ENCODE measurements around the gene ATP8B4. TPM values are rescaled to one million over a fixed set of nuclear protein-coding genes. Genes with fewer than 3 reads are reported as not detected.

Gene ATP8B4
- total and polyA plus RNA-seq, 2 of the 8 experiments (the other 6 are each of a cell fraction or from before 2014, with no cell fraction given) = 0.17 to 0.24 TPM

DNA sequence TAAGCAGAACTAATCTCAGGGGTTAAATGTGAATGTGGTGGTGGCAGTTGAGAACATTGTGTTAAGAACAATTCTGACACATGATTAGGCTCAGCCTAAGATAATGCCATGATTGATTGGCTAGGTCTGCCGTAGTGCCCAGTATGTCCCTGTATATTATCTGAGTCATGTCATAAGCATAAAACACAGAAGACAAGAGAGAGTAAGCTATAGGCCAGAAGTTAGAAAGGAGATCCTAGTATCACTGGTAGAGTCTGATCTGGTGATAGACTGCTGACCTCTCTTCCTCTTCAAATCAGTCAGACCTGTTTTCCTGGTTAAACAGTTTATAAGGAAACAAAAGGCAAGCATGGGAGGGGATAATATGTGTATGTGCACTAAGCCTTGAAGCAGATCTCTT lies 30.1 kb upstream of the ATP8B4 start:
- CTCF ChIA-PET (ENCODE audit: partially characterized antibody) = interaction anchor here (0.7 to 2.0 kb wide), 8 partner anchors 11 to 924 kb away, joined by 3 to 9 read pairs (median 3); no protein-coding TSS in a partner anchor
- FAIRE-seq (no peak), DNase-seq (ENCODE audit: low read depth in 1 of 2, low spot score in 2 of 2) (no peak)
- Histone ChIP-seq H3K4me1 (replicated peaks in 1 of 4; ENCODE audit: control insufficient read depth in 3 of 4, insufficient read depth in 4 of 4, low read length in 3 of 4) (no peaks in the 10 kb centered on the region), H3K79me1 (ENCODE audit: low read depth, low read length) (no peaks in the 10 kb centered on the region), H3K36me3 (ENCODE audit: control insufficient read depth in 2 of 4, insufficient read depth in 4 of 4, low read length in 3 of 4) (no peaks in the 10 kb centered on the region), H3K79me2 (ENCODE audit: control insufficient read depth in 1 of 2, insufficient read depth in 2 of 2, low read length in 2 of 2) (no peaks in the 10 kb centered on the region), H3K56ac (replicated peaks; ENCODE audit: insufficient read length, low read depth, low read length) (no peak overlapping the region), H2BK120ac (replicated peaks; ENCODE audit: low read depth, low read length) (no peak overlapping the region), H3K23me2 (ENCODE audit: low read depth, low read length) (no peaks in the 10 kb centered on the region), H2BK15ac (ENCODE audit: low read length) (no peak overlapping the region), H3K14ac (ENCODE audit: insufficient read length) (no peak overlapping the region), H3K18ac (ENCODE audit: extremely low read depth, low read length) (no peak overlapping the region), H3K9me3 (ENCODE audit: insufficient read depth in 2 of 2, low read depth in 1 of 2, low read length in 1 of 2) (no peaks in the 10 kb centered on the region), H3K4me3 (ENCODE audit: extremely low read depth in 1 of 4, insufficient read depth in 2 of 4, low read depth in 3 of 4, low read length in 4 of 4) (no peak overlapping the region), H3K27me3 (replicated peaks in 1 of 4; ENCODE audit: control insufficient read depth in 3 of 4, extremely low read depth in 1 of 4, insufficient read depth in 3 of 4, low read length in 3 of 4) (no peaks in the 10 kb centered on the region), H2AFZ (ENCODE audit: low read length) (no peak overlapping the region), H4K5ac (ENCODE audit: insufficient read length, low read depth, low read length) (no peak overlapping the region), H3K23ac (ENCODE audit: insufficient read length) (no peak overlapping the region), H2BK5ac (ENCODE audit: low read depth, low read length) (no peak overlapping the region), H4K20me1 (replicated peaks in 1 of 2; ENCODE audit: control insufficient read depth in 1 of 2, insufficient read depth in 2 of 2, low read length in 2 of 2) (no peaks in the 10 kb centered on the region), H3K27ac (ENCODE audit: low read depth, low read length) (no peak overlapping the region), H4K91ac (replicated peaks; ENCODE audit: insufficient read length, low read length) (no peak overlapping the region), H3K4me2 (ENCODE audit: insufficient read depth in 1 of 2, low read depth in 2 of 2, low read length in 2 of 2) (no peak overlapping the region), H2AK5ac (ENCODE audit: low read depth, low read length) (no peak overlapping the region), H2BK12ac (ENCODE audit: low read depth, low read length) (no peak overlapping the region), H4K8ac (ENCODE audit: extremely low read depth, insufficient read depth, low read length) (no peak overlapping the region), H2BK20ac (ENCODE audit: low read length) (no peak overlapping the region), H3K4ac (replicated peaks; ENCODE audit: insufficient read length, low read depth, low read length) (no peak overlapping the region), H3K9ac (replicated peaks in 1 of 4; ENCODE audit: extremely low read depth in 1 of 4, low read depth in 3 of 4, low read length in 3 of 4) (no peak overlapping the region)
- POLR2A ChIA-PET (ENCODE audit: partially characterized antibody) = no interaction called here
- WGBS, 2 experiments (ENCODE audit: extremely low coverage in 1 of 2, insufficient coverage in 1 of 2, insufficient read length in 1 of 2, insufficient replicate concordance in 2 of 2, low coverage in 1 of 2, low lambda C conversion rate in 2 of 2, missing lambda C conversion rate in 1 of 2) = 87% methylated on average over 1 of the region's 1 CpG; no CpG with 5 or more reads in 1 of the 2 experiments
- TF ChIP-seq POU5F1 (IDR thresholded peaks at IDR 0.05; ENCODE audit: low read depth, low read length) = no peak
- TF ChIP-seq EZH2 (IDR thresholded peaks at IDR 0.05; ENCODE audit: low read depth, low read length, severe bottlenecking) = no peak
- TF ChIP-seq, protein P1, sequence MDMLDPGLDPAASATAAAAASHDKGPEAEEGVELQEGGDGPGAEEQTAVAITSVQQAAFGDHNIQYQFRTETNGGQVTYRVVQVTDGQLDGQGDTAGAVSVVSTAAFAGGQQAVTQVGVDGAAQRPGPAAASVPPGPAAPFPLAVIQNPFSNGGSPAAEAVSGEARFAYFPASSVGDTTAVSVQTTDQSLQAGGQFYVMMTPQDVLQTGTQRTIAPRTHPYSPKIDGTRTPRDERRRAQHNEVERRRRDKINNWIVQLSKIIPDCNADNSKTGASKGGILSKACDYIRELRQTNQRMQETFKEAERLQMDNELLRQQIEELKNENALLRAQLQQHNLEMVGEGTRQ (IDR thresholded peaks at IDR 0.05; ENCODE audit: low read length) = no peak
- TF ChIP-seq TBP (IDR thresholded peaks at IDR 0.05; ENCODE audit: low read depth, low read length) = no peak
- no peak for TF ChIP-seq RBBP5 (IDR thresholded peaks at IDR 0.05; ENCODE audit: borderline replicate concordance, low read depth, low read length)
- TF ChIP-seq RNF2 (IDR thresholded peaks at IDR 0.05; ENCODE audit: borderline replicate concordance, low read depth, low read length, missing control alignments, poor library complexity, severe bottlenecking) = no peak
- no peak for TF ChIP-seq TCF12 (IDR thresholded peaks at IDR 0.05; ENCODE audit: low read depth, low read length)
- TF ChIP-seq KDM4A (IDR thresholded peaks at IDR 0.05; ENCODE audit: low read depth, low read length, severe bottlenecking) = no peak
- TF ChIP-seq FOSL1 (IDR thresholded peaks at IDR 0.05; ENCODE audit: insufficient read depth, low read depth, low read length) = no peak
- TF ChIP-seq GTF2F1 (IDR thresholded peaks at IDR 0.05; ENCODE audit: borderline replicate concordance, low read depth, low read length) = no peak
- TF ChIP-seq GABPA (IDR thresholded peaks at IDR 0.05; ENCODE audit: borderline replicate concordance, insufficient read depth, low read length) = no peak
